AG09319 (cell line): Measurements from ENCODE around the gene SNRNP200.

ENCODE experiments used
- DNase-seq: peaks from one replicate; pipeline ENCODE4 v3.0.0-alpha.2; 2010; ENCODE audit warnings: low read depth; ENCODE audit errors: extremely low read depth
- TF ChIP-seq, protein P1 (sequence below): IDR thresholded peaks from 2 replicates; pipeline ENCODE4 v1.5.1; 2011; ENCODE audit warnings: low read depth, mild to moderate bottlenecking, inconsistent platforms, low read length, moderate library complexity

SNRNP200 gene

GRCh38 chr2:96316999-96317398, 11.7 kb upstream of the SNRNP200 start:
- no peak for DNase-seq
- TF ChIP-seq, protein P1, sequence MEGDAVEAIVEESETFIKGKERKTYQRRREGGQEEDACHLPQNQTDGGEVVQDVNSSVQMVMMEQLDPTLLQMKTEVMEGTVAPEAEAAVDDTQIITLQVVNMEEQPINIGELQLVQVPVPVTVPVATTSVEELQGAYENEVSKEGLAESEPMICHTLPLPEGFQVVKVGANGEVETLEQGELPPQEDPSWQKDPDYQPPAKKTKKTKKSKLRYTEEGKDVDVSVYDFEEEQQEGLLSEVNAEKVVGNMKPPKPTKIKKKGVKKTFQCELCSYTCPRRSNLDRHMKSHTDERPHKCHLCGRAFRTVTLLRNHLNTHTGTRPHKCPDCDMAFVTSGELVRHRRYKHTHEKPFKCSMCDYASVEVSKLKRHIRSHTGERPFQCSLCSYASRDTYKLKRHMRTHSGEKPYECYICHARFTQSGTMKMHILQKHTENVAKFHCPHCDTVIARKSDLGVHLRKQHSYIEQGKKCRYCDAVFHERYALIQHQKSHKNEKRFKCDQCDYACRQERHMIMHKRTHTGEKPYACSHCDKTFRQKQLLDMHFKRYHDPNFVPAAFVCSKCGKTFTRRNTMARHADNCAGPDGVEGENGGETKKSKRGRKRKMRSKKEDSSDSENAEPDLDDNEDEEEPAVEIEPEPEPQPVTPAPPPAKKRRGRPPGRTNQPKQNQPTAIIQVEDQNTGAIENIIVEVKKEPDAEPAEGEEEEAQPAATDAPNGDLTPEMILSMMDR: no peak

- no peak for DNase-seq
- TF ChIP-seq, protein P1: no peak
Measured at GRCh38 chr2:96315400-96316071, 10.2 kb upstream of the SNRNP200 start.

- no peak for DNase-seq
- TF ChIP-seq, protein P1: no peak
Measured at GRCh38 chr2:96315005-96315399, 9.7 kb upstream of the SNRNP200 start.

GRCh38 chr2:96308248-96308647, 2.9 kb upstream of the SNRNP200 start:
- no peak for DNase-seq

GRCh38 chr2:96306370-96306769, 1.0 kb upstream of the SNRNP200 start:
- no peak for DNase-seq
- TF ChIP-seq, protein P1: no peak

More at GRCh38 chr2:96308248-96308647, 2.9 kb upstream of the SNRNP200 start:
- TF ChIP-seq, protein P1: no peak

- TF ChIP-seq, protein P1: no peak
- no peak for DNase-seq
Measured at GRCh38 chr2:96305979-96306308, 598 bp upstream of the SNRNP200 start.

- DNase-seq: no peak
- TF ChIP-seq, protein P1: no peak
Measured at GRCh38 chr2:96304606-96305005, 740 bp downstream of the SNRNP200 start.
